ENCODE data around the gene ZBTB8OS. TPM values are rescaled to one million over a fixed set of nuclear protein-coding genes. Genes with fewer than 3 reads are reported as not detected.
"Not testable (repeated sequence)": the region's sequence is repeated elsewhere in the genome, so short reads cannot be mapped to it uniquely, and the experiment has no call there.

The ZBTB8OS gene
- total and polyA plus RNA-seq, 3 donors from 2014 or later = 37.2 to 43.4 (median 39.3) TPM

DNA sequence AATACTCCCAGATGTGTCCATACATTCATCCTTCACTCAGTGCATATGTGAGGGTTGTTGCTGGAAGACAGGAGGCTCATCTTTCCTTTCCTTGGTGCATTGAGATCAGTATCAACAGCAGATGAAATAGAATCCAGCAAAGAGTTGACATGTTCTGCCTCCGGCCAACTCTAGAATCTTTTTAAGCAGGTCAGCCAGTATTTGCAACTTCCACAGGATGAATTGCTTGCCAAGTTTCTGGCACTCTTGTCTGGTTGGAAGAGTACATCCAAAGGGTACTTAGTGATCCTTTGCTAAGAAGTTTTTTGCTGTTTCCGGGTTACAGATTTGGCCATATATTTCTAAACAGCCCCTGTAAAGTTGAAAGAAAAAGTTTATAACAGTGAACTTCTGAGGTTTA is 31.2 kb upstream of the ZBTB8OS start:
- no peaks in the 10 kb centered on the region for H3K27me3 ChIP-seq
- H3K4me3 ChIP-seq = no peak overlapping the region
- H3K9me3 ChIP-seq = no peaks in the 10 kb centered on the region
- peak; percentile 28 for DNase-seq
- no peak for TF ChIP-seq POLR2A (IDR thresholded peaks at IDR 0.05)
- TF ChIP-seq, protein P1, sequence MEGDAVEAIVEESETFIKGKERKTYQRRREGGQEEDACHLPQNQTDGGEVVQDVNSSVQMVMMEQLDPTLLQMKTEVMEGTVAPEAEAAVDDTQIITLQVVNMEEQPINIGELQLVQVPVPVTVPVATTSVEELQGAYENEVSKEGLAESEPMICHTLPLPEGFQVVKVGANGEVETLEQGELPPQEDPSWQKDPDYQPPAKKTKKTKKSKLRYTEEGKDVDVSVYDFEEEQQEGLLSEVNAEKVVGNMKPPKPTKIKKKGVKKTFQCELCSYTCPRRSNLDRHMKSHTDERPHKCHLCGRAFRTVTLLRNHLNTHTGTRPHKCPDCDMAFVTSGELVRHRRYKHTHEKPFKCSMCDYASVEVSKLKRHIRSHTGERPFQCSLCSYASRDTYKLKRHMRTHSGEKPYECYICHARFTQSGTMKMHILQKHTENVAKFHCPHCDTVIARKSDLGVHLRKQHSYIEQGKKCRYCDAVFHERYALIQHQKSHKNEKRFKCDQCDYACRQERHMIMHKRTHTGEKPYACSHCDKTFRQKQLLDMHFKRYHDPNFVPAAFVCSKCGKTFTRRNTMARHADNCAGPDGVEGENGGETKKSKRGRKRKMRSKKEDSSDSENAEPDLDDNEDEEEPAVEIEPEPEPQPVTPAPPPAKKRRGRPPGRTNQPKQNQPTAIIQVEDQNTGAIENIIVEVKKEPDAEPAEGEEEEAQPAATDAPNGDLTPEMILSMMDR (IDR thresholded peaks at IDR 0.05) = no peak
- 27 to 34% methylated on average over 2 of the region's 2 CpGs for WGBS, 2 donors
- H3K36me3 ChIP-seq (ENCODE audit: low read depth, missing control alignments) = no peaks in the 10 kb centered on the region
- intact Hi-C loops (cut with DNase I; ENCODE audit: low total_unique reads) = no loop called here
- H3K27ac ChIP-seq = peak overlapping the region in 1 of 2 donors; percentile 53
- peaks cover 39% of the 10 kb centered on the region for H3K4me1 ChIP-seq

DNA sequence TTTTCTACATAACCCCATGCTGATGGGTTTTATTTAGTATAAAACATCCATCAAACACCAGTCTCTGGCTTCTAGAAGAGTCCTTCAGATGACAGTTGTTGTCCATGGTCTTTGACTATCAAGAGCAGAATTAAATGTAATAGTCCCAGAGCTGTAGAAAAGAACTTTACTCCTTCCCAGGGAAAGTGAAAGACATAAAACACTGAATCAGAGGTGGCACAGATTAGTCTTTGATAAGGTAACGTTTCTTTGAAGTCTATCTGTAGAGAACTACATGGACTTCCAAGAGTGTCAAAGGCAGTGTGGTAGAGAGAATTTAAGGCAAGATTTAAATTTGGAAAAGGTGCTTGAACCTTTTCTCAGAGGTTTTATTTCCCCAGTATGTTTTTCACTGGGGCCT is 30.3 kb upstream of the ZBTB8OS start:
- H3K4me1 ChIP-seq = peaks cover 39% of the 10 kb centered on the region
- WGBS, 2 donors = 64 to 66% methylated on average over 1 of the region's 1 CpG
- no peaks in the 10 kb centered on the region for H3K9me3 ChIP-seq
- no peaks in the 10 kb centered on the region for H3K27me3 ChIP-seq
- H3K36me3 ChIP-seq (ENCODE audit: low read depth, missing control alignments) = no peaks in the 10 kb centered on the region
- TF ChIP-seq, protein P1 (IDR thresholded peaks at IDR 0.05) = no peak
- TF ChIP-seq POLR2A (IDR thresholded peaks at IDR 0.05) = no peak
- intact Hi-C loops (cut with DNase I; ENCODE audit: low total_unique reads) = no loop called here
- H3K4me3 ChIP-seq = no peak overlapping the region
- no peak for DNase-seq
- peak overlapping the region in 1 of 2 donors; percentile 53 for H3K27ac ChIP-seq

DNA sequence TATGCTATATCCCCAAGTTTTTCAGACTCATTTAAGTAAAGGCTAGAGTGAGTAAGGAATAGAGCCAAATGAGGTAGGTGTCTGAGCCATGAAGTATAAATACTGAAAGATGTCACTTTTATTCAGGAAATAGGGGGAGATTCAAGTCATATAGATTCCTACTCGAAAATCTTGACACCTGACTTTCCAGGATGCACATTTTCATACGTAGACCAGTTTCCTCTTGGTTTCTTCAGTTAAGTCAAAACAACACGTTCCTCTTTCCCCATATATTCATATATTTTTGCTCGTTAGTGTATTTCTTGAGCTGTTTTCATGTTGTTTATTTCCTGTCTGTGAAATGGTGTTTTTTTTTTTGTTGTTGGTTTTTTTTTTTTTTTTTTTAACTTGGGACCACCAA is 29.6 kb upstream of the ZBTB8OS start:
- H3K9me3 ChIP-seq; H3K4me3 ChIP-seq; intact Hi-C loops (cut with DNase I; ENCODE audit: low total_unique reads); DNase-seq; H3K27me3 ChIP-seq; H3K36me3 ChIP-seq (ENCODE audit: low read depth, missing control alignments): not testable (repeated sequence)
- Histone ChIP-seq H3K27ac (peak overlapping the region in 1 of 2 donors; percentile 53), H3K4me1 (peaks cover 37% of the 10 kb centered on the region)
- 76 to 82% methylated on average over 4 of the region's 4 CpGs for WGBS, 2 donors

DNA sequence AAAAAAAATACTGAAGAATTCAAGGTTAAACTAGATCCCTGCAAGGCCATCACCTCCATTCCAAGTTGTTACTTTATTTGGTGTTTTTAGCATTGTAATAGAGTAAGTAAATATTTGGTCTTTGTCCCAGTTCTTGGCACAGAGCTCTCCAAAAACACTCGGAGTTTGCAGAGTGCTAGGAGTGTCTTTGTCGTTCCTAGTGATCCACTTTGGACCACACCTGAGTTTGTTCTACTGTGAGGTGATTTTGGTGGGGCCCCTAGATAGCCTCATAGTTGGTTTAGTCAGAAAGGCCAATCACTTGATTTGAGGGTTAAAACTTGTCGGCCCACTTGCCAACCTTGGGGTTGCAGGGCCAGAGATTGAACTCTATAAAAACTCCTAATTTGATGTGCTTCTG is 26.6 kb upstream of the ZBTB8OS start:
- Histone ChIP-seq H3K27ac (peak overlapping the region in 1 of 2 donors; percentile 25), H3K36me3 (ENCODE audit: low read depth, missing control alignments) (no peaks in the 10 kb centered on the region), H3K27me3 (no peaks in the 10 kb centered on the region), H3K4me3 (no peak overlapping the region), H3K4me1 (peaks cover 19% of the 10 kb centered on the region), H3K9me3 (no peaks in the 10 kb centered on the region)
- intact Hi-C loops (cut with DNase I; ENCODE audit: low total_unique reads) = no loop called here
- 21 to 31% methylated on average over 3 of the region's 3 CpGs for WGBS, 2 donors
- no peak for DNase-seq
- TF ChIP-seq, protein P1 (IDR thresholded peaks at IDR 0.05) = no peak
- no peak for TF ChIP-seq POLR2A (IDR thresholded peaks at IDR 0.05)

DNA sequence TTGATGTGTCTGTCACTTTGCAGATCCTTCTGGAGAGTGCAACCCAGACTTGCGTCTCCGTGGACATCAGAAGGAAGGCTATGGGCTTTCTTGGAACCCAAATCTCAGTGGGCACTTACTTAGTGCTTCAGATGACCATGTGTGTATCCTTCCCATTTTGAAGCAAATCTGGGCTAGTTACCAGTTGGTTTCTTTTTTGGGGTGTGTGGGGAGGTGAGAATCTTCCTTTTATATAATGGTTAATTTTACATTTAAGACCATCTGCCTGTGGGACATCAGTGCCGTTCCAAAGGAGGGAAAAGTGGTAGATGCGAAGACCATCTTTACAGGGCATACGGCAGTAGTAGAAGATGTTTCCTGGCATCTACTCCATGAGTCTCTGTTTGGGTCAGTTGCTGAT is 18.4 kb upstream of the ZBTB8OS start:
- DNase-seq; H3K27me3 ChIP-seq; H3K36me3 ChIP-seq (ENCODE audit: low read depth, missing control alignments); H3K4me1 ChIP-seq; H3K27ac ChIP-seq; H3K9me3 ChIP-seq; H3K4me3 ChIP-seq; intact Hi-C loops (cut with DNase I; ENCODE audit: low total_unique reads): not testable (repeated sequence)
- 94 to 98% methylated on average over 5 of the region's 5 CpGs for WGBS, 2 donors

DNA sequence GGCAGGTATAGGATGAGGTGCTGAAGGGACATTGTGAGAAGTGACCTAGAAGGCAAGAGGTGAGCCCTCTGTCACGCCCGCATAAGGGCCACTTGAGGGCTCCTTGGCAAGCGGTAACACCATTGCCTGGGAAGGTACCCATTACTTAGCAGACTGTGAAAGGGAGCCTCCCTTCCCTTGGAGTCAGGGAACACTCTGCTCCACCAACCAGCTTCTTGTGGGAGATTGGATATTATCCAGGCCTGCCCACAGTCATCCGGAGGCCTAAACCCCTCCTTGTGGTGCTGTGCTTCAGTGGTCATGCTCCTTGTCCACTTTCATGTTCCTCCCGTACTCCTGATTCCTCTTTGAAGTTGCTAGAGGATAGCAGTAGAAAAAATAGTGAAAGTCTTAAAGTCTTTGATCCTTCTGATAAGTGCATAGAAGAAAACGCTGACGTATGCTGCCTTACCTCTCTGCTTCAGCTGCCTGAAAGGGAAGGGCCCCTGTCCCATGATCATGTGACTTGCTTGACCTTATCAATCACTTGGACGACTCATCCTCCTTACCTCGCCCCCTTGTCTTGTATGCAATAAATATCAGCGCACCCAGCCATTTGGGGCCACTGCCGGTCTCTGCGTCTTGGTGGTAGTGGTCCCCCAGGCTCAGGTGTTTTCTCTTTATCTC is 16.7 kb upstream of the ZBTB8OS start:
- intact Hi-C loops (cut with DNase I; ENCODE audit: low total_unique reads) = no loop called here
- 58 to 73% methylated on average over 12 of the region's 12 CpGs for WGBS, 2 donors

More for the DNA sequence above, 16.7 kb upstream of the ZBTB8OS start:
- Histone ChIP-seq H3K36me3 (ENCODE audit: low read depth, missing control alignments) (no peaks in the 10 kb centered on the region), H3K4me1 (no peaks in the 10 kb centered on the region), H3K27me3 (no peaks in the 10 kb centered on the region), H3K4me3 (no peak overlapping the region), H3K9me3 (no peaks in the 10 kb centered on the region), H3K27ac (peak overlapping the region in 1 of 2 donors; percentile 2)
- TF ChIP-seq, protein P1 (IDR thresholded peaks at IDR 0.05) = no peak
- peak; percentile 35 for DNase-seq
